Osteoblast (primary cell): ENCODE measurements around the gene RPL37. TPM values are rescaled to one million over a fixed set of nuclear protein-coding genes. Genes with fewer than 3 reads are reported as not detected.
"Not testable (repeated sequence)": the region's sequence is repeated elsewhere in the genome, so short reads cannot be mapped to it uniquely, and the experiment has no call there.

Experiments used
- DNase-seq: peaks from one replicate; pipeline ENCODE4 v3.0.0; 2011; ENCODE audit warnings: low spot score, mixed read lengths; ENCODE audit not compliant: insufficient read length; ENCODE audit errors: missing footprints
- H2AFZ ChIP-seq: 2 replicates; pipeline ENCODE4 v1.6.0; 2011; ENCODE audit warnings: mild to moderate bottlenecking, low read length
- H3K27ac ChIP-seq: 2 replicates; pipeline ENCODE4 v1.5.1; 2011; ENCODE audit warnings: mild to moderate bottlenecking, low read depth, low read length, moderate library complexity
- H3K27me3 ChIP-seq: 2 replicates; pipeline ENCODE4 v1.6.0; 2012; ENCODE audit warnings: mild to moderate bottlenecking, control low read depth, inconsistent platforms, low read length, moderate library complexity; ENCODE audit not compliant: insufficient read depth
- H3K36me3 ChIP-seq: 2 replicates; pipeline ENCODE4 v1.5.1; 2011; ENCODE audit warnings: mild to moderate bottlenecking, low read length, control low read depth, moderate library complexity; ENCODE audit not compliant: insufficient read depth
- H3K4me1 ChIP-seq: 2 replicates; pipeline ENCODE4 v1.5.1; 2011; ENCODE audit warnings: mild to moderate bottlenecking, low read length, control low read depth, moderate library complexity; ENCODE audit not compliant: insufficient read depth
- H3K4me2 ChIP-seq: 2 replicates; pipeline ENCODE4 v1.6.0; 2011; ENCODE audit warnings: mild to moderate bottlenecking, low read length; ENCODE audit not compliant: insufficient read depth
- H3K4me3 ChIP-seq: fragments of 200-600 bp; sonication (generic); 3 replicates; pipeline ENCODE4 v1.5.1; 2012; ENCODE audit warnings: mild to moderate bottlenecking, low read length, inconsistent platforms; ENCODE audit not compliant: insufficient read depth
- H3K79me2 ChIP-seq: 2 replicates; pipeline ENCODE4 v1.6.0; 2012; ENCODE audit warnings: mild to moderate bottlenecking, low read length, control low read depth, inconsistent platforms; ENCODE audit not compliant: insufficient read depth
- H3K9me3 ChIP-seq: 2 replicates; pipeline ENCODE4 v1.5.1; 2011; ENCODE audit warnings: low read depth, low read length, control low read depth
- H4K20me1 ChIP-seq: 2 replicates; pipeline ENCODE4 v1.6.0; 2012; ENCODE audit warnings: mild to moderate bottlenecking, low read length, control low read depth; ENCODE audit not compliant: insufficient read depth
- CTCF ChIP-seq: IDR thresholded peaks from 2 replicates; pipeline ENCODE4 v1.5.1; 2011; ENCODE audit warnings: mild to moderate bottlenecking, low read depth, low read length, moderate library complexity; ENCODE audit errors: extremely low read depth
- total RNA-seq: library from RNA; depleted of rRNA; stranded (reverse); fragments of >200 nt; gene quantifications from 2 replicates; pipeline ENCODE4 v1.2.3, GENCODE V29; 2012

RPL37 gene
- total RNA-seq, 1 donor, result 220 TPM

GRCh38 chr5:40798801-40799210, 36.2 kb downstream of the RPL37 start:
- no peaks in the 10 kb centered on the region for H3K9me3 ChIP-seq
- TF ChIP-seq CTCF, result no peak
- H3K4me3 ChIP-seq, result peak overlapping the region; percentile 96
- H3K79me2 ChIP-seq, result peaks cover 38% of the 10 kb centered on the region
- H3K36me3 ChIP-seq, result peaks cover 3% of the 10 kb centered on the region
- peaks cover 18% of the 10 kb centered on the region for H3K4me1 ChIP-seq
- H3K27ac ChIP-seq, result peak overlapping the region; percentile 88
- peak overlapping the region; percentile 96 for H3K4me2 ChIP-seq
- H4K20me1 ChIP-seq, result peaks cover 19% of the 10 kb centered on the region
- peak; percentile 96 for DNase-seq
- H3K27me3 ChIP-seq, result no peaks in the 10 kb centered on the region
- peak overlapping the region; percentile 100 for H2AFZ ChIP-seq

GRCh38 chr5:40798012-40798800, 36.8 kb downstream of the RPL37 start, which contains the start of gene PRKAA1:
Gene PRKAA1, minus strand, starts transcription at chr5:40798374. Its CDS starts 185 bp downstream, at chr5:40798189.
- H3K79me2 ChIP-seq, result peaks cover 44% of the 10 kb centered on the region
- no peaks in the 10 kb centered on the region for H3K9me3 ChIP-seq
- peak; percentile 36 for TF ChIP-seq CTCF
- peaks cover 18% of the 10 kb centered on the region for H3K4me1 ChIP-seq
- H3K36me3 ChIP-seq, result peaks cover 3% of the 10 kb centered on the region
- peaks cover 24% of the 10 kb centered on the region for H4K20me1 ChIP-seq
- peak within 1 kb of the TSS; percentile 100 for H2AFZ ChIP-seq
- H3K27ac ChIP-seq, result peak within 1 kb of the TSS; percentile 88
- peak within 1 kb of the TSS; percentile 96 for H3K4me2 ChIP-seq
- peak within 1 kb of the TSS; percentile 96 for H3K4me3 ChIP-seq
- H3K27me3 ChIP-seq, result no peaks in the 10 kb centered on the region
- peak; percentile 99 for DNase-seq

- Histone ChIP-seq H3K4me3 (peak overlapping the region; percentile 96), H3K4me2 (peak overlapping the region; percentile 77), H4K20me1 (peaks cover 29% of the 10 kb centered on the region), H3K4me1 (peaks cover 18% of the 10 kb centered on the region), H3K9me3 (no peaks in the 10 kb centered on the region), H3K79me2 (peaks cover 52% of the 10 kb centered on the region), H2AFZ (peak overlapping the region; percentile 93), H3K36me3 (peaks cover 3% of the 10 kb centered on the region), H3K27ac (peak overlapping the region; percentile 70), H3K27me3 (no peaks in the 10 kb centered on the region)
- no peak for TF ChIP-seq CTCF
- peak; percentile 94 for DNase-seq
These were observed 37.6 kb downstream of the RPL37 start for GRCh38 chr5:40797273-40798011.

- Histone ChIP-seq H3K4me3 (peak overlapping the region; percentile 96), H3K27me3 (no peaks in the 10 kb centered on the region), H3K4me2 (peak overlapping the region; percentile 77), H3K27ac (peak overlapping the region; percentile 34), H2AFZ (no peak overlapping the region), H3K79me2 (peaks cover 61% of the 10 kb centered on the region), H3K9me3 (no peaks in the 10 kb centered on the region), H3K4me1 (peaks cover 24% of the 10 kb centered on the region), H4K20me1 (peaks cover 38% of the 10 kb centered on the region), H3K36me3 (peaks cover 3% of the 10 kb centered on the region)
- no peak for DNase-seq
- no peak for TF ChIP-seq CTCF
These were observed 38.5 kb downstream of the RPL37 start for GRCh38 chr5:40796487-40796889.

- not testable (repeated sequence) for H3K4me2 ChIP-seq, H2AFZ ChIP-seq, H3K4me3 ChIP-seq, H3K27me3 ChIP-seq, H3K9me3 ChIP-seq, H3K36me3 ChIP-seq, DNase-seq, H3K27ac ChIP-seq
- Histone ChIP-seq H3K79me2 (peaks cover 77% of the 10 kb centered on the region), H3K4me1 (peaks cover 27% of the 10 kb centered on the region), H4K20me1 (peaks cover 51% of the 10 kb centered on the region)
These were observed 40.1 kb downstream of the RPL37 start for GRCh38 chr5:40794877-40795276.
